Measurements from ENCODE around the gene TRIP4. TPM values are rescaled to one million over a fixed set of nuclear protein-coding genes. Genes with fewer than 3 reads are reported as not detected.
"Not testable (repeated sequence)": the region's sequence is repeated elsewhere in the genome, so short reads cannot be mapped to it uniquely, and the experiment has no call there.

The TRIP4 gene
- total and polyA plus RNA-seq, 12 donors: 5.6 to 56.7 (median 18.2) TPM

GRCh38 chr15:64383760-64384159 is 3.9 kb upstream of the TRIP4 start:
- H3K4me1 ChIP-seq (replicated peaks in 1 of 2): peaks cover 6 to 20% of the 10 kb centered on the region in 2 donors
- TF ChIP-seq POLR2A (IDR thresholded peaks at IDR 0.05) (no peak), CTCF (IDR thresholded peaks at IDR 0.05) (no peak)
- 73 to 94% (median 86%) methylated on average over 2 of the region's 2 CpGs for WGBS, 4 donors
- no peaks in the 10 kb centered on the region for H3K36me3 ChIP-seq (replicated peaks in 1 of 2)
- H3K4me3 ChIP-seq: no peak overlapping the region
- H3K9me3 ChIP-seq (replicated peaks in 1 of 3): no peaks in the 10 kb centered on the region
- H3K27ac ChIP-seq: no peak overlapping the region
- intact Hi-C loops (cut with DNase I): no loop called here
- DNase-seq: no peak
- H3K27me3 ChIP-seq: no peaks in the 10 kb centered on the region

- no peak for DNase-seq
- Histone ChIP-seq H3K27ac (no peak overlapping the region), H3K9me3 (replicated peaks in 1 of 3) (no peaks in the 10 kb centered on the region), H3K27me3 (no peaks in the 10 kb centered on the region), H3K4me3 (no peak overlapping the region), H3K36me3 (replicated peaks in 1 of 2) (no peaks in the 10 kb centered on the region), H3K4me1 (replicated peaks in 1 of 2) (peaks cover 7 to 16% of the 10 kb centered on the region in 2 donors)
- TF ChIP-seq POLR2A (IDR thresholded peaks at IDR 0.05): no peak
- TF ChIP-seq CTCF (IDR thresholded peaks at IDR 0.05): no peak
- WGBS, 4 donors: 92 to 98% (median 95%) methylated on average over 7 of the region's 7 CpGs
- intact Hi-C loops (cut with DNase I): no loop called here
These were observed 1.3 kb upstream of the TRIP4 start for GRCh38 chr15:64386291-64386690.

- TF ChIP-seq POLR2A (IDR thresholded peaks at IDR 0.05) (no peak), CTCF (IDR thresholded peaks at IDR 0.05) (no peak)
- Histone ChIP-seq H3K36me3 (replicated peaks in 1 of 2) (peaks cover 0 to 3% of the 10 kb centered on the region in 2 donors), H3K27me3 (no peaks in the 10 kb centered on the region), H3K4me3 (peak overlapping the region in 1 of 4 donors; percentile 82), H3K27ac (no peak overlapping the region), H3K4me1 (replicated peaks in 1 of 2) (peaks cover 7 to 11% of the 10 kb centered on the region in 2 donors), H3K9me3 (replicated peaks in 1 of 3) (no peaks in the 10 kb centered on the region)
- intact Hi-C loops (cut with DNase I): no loop called here
- 79 to 87% (median 85%) methylated on average over 5 of the region's 5 CpGs for WGBS, 4 donors
- DNase-seq: no peak
These were observed 1.4 kb downstream of the TRIP4 start for GRCh38 chr15:64389036-64389435.

- H3K27me3 ChIP-seq; H3K27ac ChIP-seq; intact Hi-C loops (cut with DNase I); H3K9me3 ChIP-seq (replicated peaks in 1 of 3); H3K4me3 ChIP-seq; H3K4me1 ChIP-seq (replicated peaks in 1 of 2); DNase-seq: not testable (repeated sequence)
- WGBS, 4 donors: 87 to 97% (median 90%) methylated on average over 3 of the region's 3 CpGs
- H3K36me3 ChIP-seq (replicated peaks in 1 of 2): peaks cover 0 to 36% of the 10 kb centered on the region in 2 donors
These were observed 4.8 kb downstream of the TRIP4 start for GRCh38 chr15:64392471-64392870.

- intact Hi-C loops (cut with DNase I): no loop called here
- Histone ChIP-seq H3K4me3 (no peak overlapping the region), H3K9me3 (replicated peaks in 1 of 3) (no peaks in the 10 kb centered on the region), H3K27ac (no peak overlapping the region), H3K27me3 (no peaks in the 10 kb centered on the region), H3K36me3 (replicated peaks in 1 of 2) (peaks cover 0 to 77% of the 10 kb centered on the region in 2 donors), H3K4me1 (replicated peaks in 1 of 2) (no peaks in the 10 kb centered on the region)
- no peak for TF ChIP-seq CTCF (IDR thresholded peaks at IDR 0.05)
- TF ChIP-seq POLR2A (IDR thresholded peaks at IDR 0.05): no peak
- WGBS, 4 donors: 90 to 95% (median 93%) methylated on average over 5 of the region's 5 CpGs
- no peak for DNase-seq
These were observed 9.2 kb downstream of the TRIP4 start for GRCh38 chr15:64396789-64397188.

All from adrenal gland (tissue), 12 donors.